Measurements from ENCODE around the gene CFC1B. TPM values are rescaled to one million over a fixed set of nuclear protein-coding genes. Genes with fewer than 3 reads are reported as not detected.
"Not testable (repeated sequence)": the region's sequence is repeated elsewhere in the genome, so short reads cannot be mapped to it uniquely, and the experiment has no call there.

CFC1B gene
- polyA plus RNA-seq (ENCODE audit: insufficient read length in 12 of 12): not detected
- long read RNA-seq, donor 1, partial matches to known transcripts: 37 of 45 reads
- long read RNA-seq, donor 1, other reads (novel, unspliced or antisense): 7 of 45 reads
- long read RNA-seq, donor 2: 0 reads
- long read RNA-seq, donor 3: 0 reads
- long read RNA-seq, donor 4: 0 reads
- long read RNA-seq, donor 5: 0 reads
- long read RNA-seq, donor 6: 0 reads
- long read RNA-seq, donor 7: 0 reads
- long read RNA-seq, donor 8: 0 reads
- long read RNA-seq, donor 9: 0 reads
- long read RNA-seq, donor 10: 0 reads
- long read RNA-seq, donor 11: 0 reads

DNA sequence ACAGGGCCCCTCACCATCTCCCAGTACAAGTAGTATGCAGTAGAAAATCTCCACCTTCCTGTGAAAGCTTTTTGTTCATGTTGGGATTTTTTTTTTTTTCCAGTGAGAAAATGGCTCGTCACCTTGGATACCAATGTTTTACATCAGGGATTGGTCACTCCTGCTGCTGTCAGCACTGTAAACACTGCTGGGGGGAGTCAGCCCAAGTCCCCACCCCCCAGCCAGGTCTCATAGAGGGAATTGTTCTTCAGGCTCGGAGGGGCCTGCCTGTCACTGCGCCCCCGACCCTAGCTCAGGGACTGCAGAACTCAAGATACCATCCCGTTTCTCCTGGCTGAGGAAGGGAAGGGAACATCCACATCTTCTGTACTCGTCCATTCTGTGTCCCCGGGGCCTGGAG is at the start of gene CFC1B:
CFC1B (plus strand) TSS at position 231 of the 400 bp plus-strand sequence. CDS start 263 bp downstream, outside the sequence.
- DNase-seq: not testable (repeated sequence)

DNA sequence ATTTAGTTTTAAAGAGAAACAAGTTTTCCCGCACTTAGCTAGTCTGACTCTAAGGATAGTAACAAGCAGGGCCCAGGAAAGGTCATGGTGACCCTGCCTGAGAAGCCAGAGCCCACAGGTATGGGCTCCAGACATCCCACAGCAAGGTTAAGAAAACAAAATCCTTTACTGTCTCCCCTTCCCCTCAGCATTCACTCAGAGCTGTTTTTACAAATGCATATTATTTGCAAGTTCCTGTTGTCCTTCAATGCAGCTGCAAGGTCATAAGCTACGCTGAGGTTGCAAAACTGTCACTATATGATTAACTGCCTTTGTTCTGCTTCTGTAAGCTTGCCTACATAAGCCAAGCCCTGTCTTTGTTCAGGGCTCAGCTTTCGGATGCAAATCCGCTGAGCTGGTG is 29.9 kb upstream of the CFC1B start:
- DNase-seq: not testable (repeated sequence)

DNA sequence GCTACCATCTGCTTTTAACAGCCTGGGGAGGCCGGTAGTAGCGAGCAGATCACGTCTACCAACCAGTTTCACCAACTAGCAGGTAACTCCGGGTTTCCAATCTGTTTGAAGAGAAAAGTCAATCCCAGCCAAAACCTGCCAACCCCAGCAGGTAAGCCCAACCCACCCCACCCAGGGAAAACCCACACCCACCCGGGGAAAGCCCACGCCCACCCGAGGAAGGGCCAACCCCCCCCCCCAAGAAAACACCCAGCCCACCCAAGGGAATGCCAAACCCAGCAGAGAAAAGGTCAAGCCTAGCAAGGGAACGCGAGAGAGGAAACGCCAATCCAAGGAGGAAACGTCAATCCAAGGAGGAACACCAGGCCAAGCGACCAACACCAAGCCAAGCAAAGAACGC is 11.8 kb upstream of the CFC1B start, which contains the start of gene POTEI:
POTEI (minus strand) TSS at position 101 of the 400 bp plus-strand sequence; CDS start at position 8, 93 bp downstream.
- DNase-seq: not testable (repeated sequence)

DNA sequence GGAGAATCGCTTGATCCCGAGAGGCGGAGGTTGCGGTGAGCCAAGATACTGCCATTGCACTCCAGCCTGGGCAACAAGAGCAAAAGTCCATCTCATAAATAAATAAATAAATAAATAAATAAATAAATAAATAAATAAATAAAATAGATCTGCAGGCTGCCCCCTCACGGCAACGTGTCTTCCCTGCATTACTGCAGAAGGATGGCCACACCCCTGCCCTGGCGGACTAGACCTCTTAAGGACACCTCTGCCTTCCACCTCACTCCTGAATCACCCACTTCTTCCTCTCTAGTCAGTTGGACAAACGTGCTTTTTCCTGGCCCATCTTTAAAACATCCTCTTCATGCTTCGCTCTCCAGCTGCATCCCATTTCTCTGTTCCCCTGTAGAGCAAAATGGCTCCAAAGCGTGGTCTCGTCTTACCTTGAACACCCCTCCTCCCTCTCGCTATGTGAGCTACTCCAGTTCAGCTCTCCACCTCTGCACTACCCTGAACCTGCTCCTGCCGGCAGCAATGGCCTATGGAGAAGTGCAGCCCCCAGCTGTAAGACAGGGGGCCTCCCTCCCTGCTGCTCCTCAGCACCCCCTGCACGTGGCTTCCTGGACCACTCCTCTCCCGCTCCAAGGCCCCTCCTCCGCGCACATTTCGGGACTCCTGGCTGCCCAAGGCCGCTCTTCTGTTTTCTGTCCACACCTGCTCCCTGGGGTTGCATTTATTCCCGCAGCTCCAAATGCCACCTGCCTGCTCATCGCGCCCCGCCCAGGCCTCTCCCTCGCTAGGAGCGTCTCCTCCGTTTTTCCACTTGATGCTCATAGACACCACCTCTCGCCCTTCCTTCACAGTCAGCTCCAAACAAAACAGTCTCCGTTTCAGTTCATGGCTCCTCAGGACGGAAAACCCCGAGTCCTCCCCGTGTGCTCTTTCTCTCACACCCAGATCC is 9.9 kb upstream of the CFC1B start:
- not testable (repeated sequence) for DNase-seq

DNA sequence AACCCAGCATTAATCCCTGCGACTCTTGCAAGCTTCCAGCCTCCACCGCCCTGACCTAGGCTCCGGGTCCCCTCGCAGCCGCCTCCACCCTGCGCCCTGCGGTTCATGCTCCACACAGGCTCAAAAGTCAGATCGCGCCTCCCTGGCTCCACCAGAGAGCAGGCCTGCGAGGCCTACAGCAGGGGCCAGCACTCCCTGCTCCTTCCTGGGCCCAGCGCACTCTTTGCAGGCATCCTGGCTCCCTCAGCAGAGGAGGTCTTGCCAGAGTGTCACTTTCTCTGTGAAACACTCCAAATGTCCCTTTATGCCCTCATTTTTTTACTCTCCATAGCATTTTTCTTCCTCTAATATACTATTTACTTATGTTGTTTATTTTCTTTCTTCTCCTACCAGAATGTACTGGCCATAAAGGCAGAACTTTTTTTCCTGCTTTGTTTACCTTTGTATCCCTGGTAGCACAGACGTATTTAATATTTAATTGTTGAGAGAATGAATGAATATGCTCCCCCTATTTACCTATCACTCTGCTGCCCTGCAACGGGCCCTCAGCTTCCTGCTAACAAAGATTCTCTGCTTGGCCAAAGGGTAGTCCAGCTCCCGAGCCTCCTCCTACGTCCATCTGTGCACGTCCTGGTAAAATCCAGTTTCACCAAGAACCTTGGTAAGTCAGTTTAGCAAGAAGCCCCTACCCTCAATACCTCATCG is 9.1 kb upstream of the CFC1B start:
- not testable (repeated sequence) for DNase-seq

DNA sequence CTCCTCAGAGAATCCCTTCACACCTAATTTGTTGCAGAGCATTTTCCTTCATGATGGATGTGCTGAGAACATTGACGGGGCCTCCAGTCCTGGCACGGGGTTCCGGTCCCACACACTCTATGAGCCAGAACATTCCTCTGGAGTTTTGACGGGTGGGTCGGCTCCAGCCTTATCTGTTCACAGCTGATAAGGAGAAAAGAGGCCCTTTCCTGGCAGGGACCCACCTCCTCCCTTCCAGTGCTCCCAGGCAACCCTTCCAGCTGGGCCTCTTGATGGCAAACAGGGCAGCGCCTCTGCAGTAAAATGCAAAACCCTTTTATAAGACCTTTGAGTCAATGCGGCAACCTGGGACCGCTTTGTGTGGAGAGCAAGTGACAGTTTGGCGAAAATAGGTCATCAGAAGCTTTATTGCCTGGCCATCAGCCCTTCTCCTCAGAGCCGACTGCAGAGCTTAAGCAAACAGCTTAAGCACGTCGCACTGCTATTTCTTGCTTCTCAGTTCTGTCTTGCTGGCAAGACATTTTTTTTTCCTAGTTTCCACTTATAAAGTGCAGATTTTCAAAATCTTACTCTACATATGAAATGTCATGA is 2.4 kb upstream of the CFC1B start:
- DNase-seq: not testable (repeated sequence)

DNA sequence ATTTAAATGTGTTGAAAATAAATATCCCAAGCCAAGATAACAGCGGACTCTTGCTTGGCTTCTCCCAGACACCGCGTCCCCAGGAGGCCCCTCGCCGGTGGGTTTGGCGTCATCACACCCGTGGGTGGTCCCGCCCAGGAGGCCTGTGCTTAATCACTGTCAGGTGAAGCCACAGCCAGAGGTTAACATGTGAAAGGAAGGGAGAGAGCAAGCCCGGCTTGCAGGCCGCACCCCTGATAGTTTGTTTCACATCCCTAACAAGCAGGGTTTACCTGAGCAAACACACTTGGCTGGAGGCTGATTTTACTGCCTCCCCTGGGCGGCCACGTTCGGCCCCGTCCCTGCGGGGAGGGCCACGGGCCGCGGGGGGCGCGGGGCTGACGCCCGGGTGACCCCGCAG is 1.4 kb downstream of the CFC1B start:
- not testable (repeated sequence) for DNase-seq

DNA sequence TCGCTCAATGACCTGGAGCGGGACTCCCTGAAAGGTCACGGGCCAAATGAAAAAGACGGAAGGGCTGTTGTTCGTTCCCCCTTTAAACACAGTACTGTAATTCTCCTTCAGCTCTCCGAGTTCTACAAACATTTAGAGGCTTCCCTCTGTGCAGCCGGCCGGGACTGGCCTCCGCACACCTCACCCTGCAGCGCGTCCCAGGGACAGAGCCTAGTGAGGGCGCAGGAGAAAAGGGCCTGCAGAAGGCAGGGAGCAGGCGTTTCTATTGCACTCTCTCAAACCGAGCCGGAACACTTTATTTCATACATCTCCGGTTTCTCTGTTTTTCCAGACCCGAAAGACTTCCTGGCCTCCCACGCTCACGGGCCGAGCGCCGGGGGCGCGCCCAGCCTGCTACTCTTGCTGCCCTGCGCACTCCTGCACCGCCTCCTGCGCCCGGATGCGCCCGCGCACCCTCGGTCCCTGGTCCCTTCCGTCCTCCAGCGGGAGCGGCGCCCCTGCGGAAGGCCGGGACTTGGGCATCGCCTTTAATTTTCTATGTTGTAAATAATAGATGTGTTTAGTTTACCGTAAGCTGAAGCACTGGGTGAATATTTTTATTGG is 6.4 kb downstream of the CFC1B start:
- DNase-seq: not testable (repeated sequence)

DNA sequence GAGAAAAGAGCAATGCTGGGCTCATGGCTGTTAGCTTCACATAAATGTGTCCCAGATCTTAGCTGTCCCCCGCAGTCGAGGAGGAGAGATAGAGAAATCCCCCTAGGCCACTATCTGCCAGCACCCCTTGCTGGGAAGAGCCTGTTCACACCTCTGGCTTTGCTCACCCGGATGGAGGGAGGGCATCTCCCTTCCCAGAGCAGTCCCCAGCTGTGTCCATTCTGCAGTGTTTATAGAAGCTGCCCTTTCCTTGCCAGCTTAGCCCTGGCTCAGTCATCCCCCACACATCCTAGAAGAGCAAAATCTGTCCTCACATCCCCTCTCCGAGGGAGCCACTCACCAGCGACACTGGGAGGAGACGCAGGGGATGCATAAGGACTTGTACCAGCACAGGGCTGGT is 8.5 kb downstream of the CFC1B start:
- DNase-seq: not testable (repeated sequence)

DNA sequence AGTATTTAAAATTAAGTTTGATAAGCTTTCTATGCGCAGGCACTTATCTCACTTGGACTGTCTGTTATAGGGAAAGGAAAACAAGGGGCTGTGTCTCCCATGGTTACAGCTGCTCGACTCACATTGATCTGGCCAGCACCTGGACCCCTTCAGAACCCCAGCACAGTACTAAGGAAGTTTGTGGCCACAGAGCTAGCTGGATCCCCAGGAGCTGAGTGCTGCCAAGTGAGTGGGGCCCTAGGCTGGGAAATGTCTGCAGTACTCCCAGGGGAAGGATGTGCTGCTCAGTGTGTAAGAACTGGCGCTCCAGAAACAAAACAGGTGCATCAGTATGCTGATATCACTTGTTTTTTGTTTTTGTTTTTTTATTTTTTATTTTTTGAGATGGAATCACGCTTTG is 9.2 kb downstream of the CFC1B start:
- DNase-seq: not testable (repeated sequence)

DNA sequence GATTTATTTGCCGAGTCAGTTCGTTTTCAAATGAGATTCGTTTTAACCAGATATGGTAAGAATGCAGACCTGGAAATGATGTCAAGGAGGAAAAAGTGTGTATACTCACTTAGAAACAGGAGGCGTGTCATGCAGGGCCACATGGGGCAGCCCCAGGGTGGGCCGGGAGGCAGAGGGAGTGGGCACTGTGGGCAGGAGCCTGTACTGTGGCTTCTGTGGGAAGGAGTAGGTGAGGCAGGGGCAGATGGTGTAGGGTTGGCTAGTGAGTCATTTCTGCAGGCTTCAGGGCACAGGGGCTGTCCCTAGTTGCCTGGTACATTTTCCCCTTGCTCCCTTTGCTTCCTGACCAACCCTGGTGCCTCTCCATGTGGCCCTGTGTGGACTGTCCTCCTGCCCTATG is 10.2 kb downstream of the CFC1B start:
- DNase-seq: not testable (repeated sequence)

DNA sequence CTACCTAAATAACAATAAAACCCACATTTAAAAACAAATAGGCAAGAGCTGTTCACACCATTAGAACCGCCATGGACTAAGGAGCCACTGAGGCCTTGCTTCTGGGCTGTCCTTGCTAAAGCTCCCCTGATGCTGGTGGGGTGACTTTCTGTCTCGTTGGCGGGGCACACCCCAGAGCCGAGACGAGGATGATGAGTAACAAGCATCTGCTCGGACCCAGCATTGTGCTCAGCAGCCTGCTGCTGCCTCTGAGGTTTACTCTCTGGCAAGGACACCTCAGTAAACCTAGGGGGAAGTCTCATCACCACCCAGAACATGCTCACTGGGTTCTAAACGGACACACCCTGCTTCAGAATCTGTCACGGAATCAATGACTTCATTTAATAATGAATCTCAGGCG is 10.7 kb downstream of the CFC1B start:
- not testable (repeated sequence) for DNase-seq

DNA sequence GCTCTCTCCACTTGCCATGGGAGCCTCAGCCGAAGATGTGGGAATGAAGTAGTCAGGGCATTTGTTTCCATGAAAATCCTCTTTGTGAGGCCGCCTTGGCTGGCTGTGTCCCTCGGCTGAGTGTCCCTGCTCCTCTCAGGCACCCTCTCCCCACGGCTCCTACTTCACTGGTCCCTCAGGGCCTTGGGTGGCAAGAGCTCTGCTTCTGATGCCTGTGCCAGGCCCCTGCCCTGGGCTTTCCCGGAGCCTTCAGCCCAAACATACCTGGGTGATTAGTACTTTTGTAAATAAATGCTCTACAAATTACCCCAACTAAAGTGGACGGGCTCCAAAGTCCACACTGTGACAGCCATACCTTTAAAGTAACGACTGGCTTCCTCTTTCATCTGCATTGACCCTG is 15.6 kb downstream of the CFC1B start:
- DNase-seq: not testable (repeated sequence)

DNA sequence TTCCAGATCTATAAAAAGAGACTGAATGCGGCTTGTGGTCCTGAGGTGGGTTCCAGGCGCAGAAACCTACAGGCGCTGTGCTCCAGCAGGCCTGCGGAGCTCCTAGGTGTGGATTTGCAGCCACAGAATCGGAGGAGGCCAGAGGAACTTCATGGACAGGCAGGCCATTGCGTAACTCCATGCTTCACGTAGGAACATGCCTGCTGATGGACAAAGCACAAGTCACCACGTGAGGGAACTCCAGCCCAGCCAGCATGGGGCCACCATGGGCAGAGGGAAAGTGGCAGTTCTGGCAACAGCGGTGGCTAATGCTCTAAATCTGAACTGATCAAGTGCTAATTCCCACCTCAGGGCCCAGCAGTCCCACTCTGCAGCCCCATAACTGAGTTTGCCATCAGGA is 17.2 kb downstream of the CFC1B start:
- not testable (repeated sequence) for DNase-seq

DNA sequence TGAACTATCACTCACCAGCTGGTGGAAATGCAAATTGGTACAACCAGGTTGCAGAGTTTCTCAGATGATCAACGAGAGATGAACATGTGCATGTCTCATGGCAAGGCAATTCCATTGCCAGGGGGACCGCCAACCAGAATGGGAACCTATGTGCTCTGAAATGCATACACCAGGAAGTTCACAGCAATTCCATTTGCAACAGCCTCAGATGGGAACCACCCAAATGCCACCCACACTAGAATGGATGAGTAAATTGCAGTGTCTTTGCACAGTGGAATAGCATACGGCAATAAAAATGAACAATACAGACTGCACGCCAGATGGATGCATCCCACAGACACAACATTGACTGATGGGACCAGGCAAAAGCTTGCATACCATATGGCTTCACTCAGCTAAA is 21.8 kb downstream of the CFC1B start:
- not testable (repeated sequence) for DNase-seq

DNA sequence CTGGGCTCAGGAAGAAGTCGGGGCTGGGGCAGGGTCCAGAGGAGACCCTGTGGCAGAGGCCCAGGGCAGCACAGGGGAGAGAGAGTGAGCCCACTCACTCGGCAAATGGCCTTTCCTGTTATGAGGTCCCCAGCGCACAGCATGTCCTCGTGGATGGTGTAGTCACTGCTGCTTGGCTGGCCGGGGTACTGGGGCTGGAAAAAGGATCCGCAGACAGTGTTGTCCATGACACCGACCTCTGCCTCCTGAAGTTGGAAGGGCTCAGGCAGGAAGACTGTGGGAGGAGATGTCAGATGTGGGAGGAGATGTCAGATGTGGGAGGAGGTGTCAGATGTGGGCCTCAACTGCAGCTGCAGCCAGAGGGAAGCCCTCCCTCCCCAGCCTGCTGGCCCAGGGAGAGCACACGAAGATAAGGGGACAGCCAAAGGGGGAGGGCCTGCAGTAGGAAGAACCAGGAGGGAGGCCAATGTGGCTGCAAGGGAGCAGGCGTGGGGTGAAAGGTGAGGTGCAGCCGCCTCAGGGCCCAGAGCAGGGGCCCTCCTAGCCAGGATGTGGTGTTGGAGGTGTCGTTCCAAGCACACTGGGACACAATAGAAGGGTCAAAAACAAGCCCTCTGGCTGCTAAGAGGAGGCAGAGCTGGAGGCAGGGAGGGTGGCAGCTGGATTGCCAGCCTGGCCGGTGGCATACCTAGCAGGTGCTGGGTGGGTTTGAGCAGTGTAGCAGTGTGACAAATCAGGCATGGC is 22.9 kb downstream of the CFC1B start:
- not testable (repeated sequence) for DNase-seq

DNA sequence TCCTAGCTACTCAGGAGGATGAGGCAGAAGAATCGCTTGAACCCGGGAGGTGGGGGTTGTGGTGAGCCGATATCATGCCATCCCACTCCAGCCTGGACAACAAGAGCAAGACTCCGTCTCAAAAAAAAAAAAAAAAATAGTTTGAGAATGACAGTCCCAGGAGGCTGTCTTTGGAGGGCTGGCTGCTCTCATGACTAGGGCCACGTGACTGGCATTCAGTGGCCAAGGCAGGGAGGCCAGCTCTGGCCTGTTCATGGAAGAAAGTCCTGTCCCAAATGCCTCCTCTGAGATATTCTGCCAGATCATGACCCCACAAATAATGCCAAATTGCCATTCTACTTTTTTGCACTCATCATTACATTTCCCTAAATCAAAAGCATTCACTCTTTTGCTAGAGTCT is 24.0 kb downstream of the CFC1B start:
- not testable (repeated sequence) for DNase-seq

DNA sequence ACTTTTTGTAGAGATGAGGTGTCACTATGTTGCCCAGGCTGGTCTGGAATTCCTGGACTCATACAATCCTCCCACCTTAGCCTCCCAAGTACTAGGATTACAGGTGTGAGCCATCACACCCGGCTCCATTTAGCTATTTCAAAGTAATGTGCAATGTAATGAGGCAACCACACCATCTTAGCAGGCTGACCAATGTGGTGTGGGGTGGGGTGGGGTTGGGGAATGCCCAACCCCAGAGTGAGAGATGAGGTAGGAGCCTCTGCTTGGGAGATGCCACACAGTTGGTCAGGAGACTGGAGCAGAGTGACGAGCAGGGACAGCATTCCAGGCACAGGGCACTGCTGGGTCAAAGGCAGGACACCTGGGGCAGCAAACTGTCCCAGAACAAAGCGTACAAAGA is 27.4 kb downstream of the CFC1B start:
- not testable (repeated sequence) for DNase-seq

DNA sequence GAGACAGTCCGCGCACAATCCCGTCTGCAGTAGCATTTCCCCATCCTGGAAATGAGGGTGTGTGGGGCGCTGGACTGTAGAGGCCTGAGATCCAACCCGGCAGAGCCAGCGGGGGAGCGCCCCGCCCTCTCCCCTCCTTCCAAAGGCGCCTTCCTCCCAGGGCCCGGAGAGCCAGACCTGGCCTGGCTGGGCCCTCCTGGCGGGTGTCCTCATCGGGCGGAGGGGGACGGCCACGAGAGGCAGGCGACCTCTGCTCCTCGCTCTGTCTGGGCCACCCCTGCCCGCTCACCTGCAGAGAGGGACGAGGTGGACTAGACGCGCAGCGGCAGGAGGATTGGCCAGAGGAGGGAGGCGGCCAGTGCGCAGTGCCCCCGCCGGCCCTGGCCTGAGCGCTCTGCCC is 28.5 kb downstream of the CFC1B start:
- DNase-seq: not testable (repeated sequence)

DNA sequence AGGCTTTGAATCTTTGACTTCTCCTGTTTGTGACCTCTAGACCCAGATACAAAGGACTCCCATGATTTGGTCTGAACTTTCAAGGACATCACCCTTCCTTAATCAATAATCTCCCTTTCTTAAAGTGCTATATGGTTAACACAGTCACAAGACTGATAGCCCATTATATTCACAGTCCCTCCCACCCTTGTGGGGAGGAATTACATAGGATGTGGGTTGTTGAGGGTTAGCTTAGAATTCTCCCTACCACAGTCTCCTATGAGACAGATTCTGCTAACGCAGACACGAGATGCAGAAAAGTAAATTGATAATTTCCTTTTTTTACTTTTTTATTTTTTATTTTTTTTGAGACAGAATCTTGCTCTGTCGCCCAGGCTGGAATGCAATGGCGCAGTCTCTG is 33.2 kb downstream of the CFC1B start:
- not testable (repeated sequence) for DNase-seq
